CD4-positive, alpha-beta memory T cell (primary cell): ENCODE measurements around the gene ISM2. TPM values are rescaled to one million over a fixed set of nuclear protein-coding genes. Genes with fewer than 3 reads are reported as not detected.
A peak's percentile ranks its signal among the peaks of the same experiment; 100 is the strongest.
"Not testable (repeated sequence)": the region's sequence is repeated elsewhere in the genome, so short reads cannot be mapped to it uniquely, and the experiment has no call there.

ENCODE experiments used
- CTCF ChIA-PET: fragments of 350-600 bp; sonication (Branson Sonifier 250); formaldehyde crosslinking; loops from one replicate; lab custom pipeline; 2021; ENCODE audit warnings: inconsistent platforms; ENCODE audit not compliant: partially characterized antibody; lab: Charles Lee
- POLR2A ChIA-PET: fragments of 350-600 bp; sonication (Branson Sonifier 250); formaldehyde crosslinking; loops from one replicate; lab custom pipeline; 2021; ENCODE audit not compliant: partially characterized antibody; lab: Charles Lee
- DNase-seq, 5 donors: peaks; one replicate each; pipeline versions ENCODE4 v3.0.0 to v3.0.0-alpha.2; 2020 to 2022; ENCODE audit warnings: mixed read lengths in 1 of 5
- H3K27ac ChIP-seq: one replicate; pipeline ENCODE4 v1.7.0; 2013; ENCODE audit warnings: low read depth, low read length
- H3K27me3 ChIP-seq: 2 replicates; pipeline ENCODE4 v1.7.0; 2013; ENCODE audit warnings: mild to moderate bottlenecking, low read length, moderate library complexity; ENCODE audit not compliant: insufficient read depth
- H3K36me3 ChIP-seq: 2 replicates; pipeline ENCODE4 v1.7.0; 2013; ENCODE audit warnings: mild to moderate bottlenecking, low read length, moderate library complexity; ENCODE audit not compliant: insufficient read depth
- H3K4me1 ChIP-seq: 2 replicates; pipeline ENCODE4 v1.7.0; 2013; ENCODE audit warnings: mild to moderate bottlenecking, low read length, moderate library complexity; ENCODE audit not compliant: insufficient read depth
- H3K4me3 ChIP-seq, 2 donors: one replicate each; pipeline ENCODE4 v1.7.0; 2013; ENCODE audit warnings: low read length in 2 of 2, mild to moderate bottlenecking in 1 of 2
- H3K9me3 ChIP-seq, 2 donors: one replicate each; pipeline ENCODE4 v1.7.0; 2013; ENCODE audit warnings: low read length in 2 of 2, control low read depth in 1 of 2; ENCODE audit not compliant: control insufficient read depth in 1 of 2
- H3K27ac Mint-ChIP-seq, 7 donors: one replicate each; pipeline ENCODE4 v1.8.0; 2020 to 2021; ENCODE audit warnings: mixed read lengths in 7 of 7, mild to moderate bottlenecking in 6 of 7, inconsistent platforms in 3 of 7, moderate library complexity in 3 of 7
- H3K27me3 Mint-ChIP-seq, 2 donors: one replicate each; pipeline ENCODE4 v1.8.0; 2020 to 2021; ENCODE audit warnings: mixed read lengths in 2 of 2
- H3K36me3 Mint-ChIP-seq, 2 donors: one replicate each; pipeline ENCODE4 v1.8.0; 2020 to 2021; ENCODE audit warnings: mixed read lengths in 2 of 2, inconsistent platforms in 1 of 2, mild to moderate bottlenecking in 1 of 2
- H3K4me1 Mint-ChIP-seq, 4 donors: one replicate each; pipeline ENCODE4 v1.8.0; 2020 to 2021; ENCODE audit warnings: mixed read lengths in 4 of 4, mild to moderate bottlenecking in 1 of 4
- H3K4me3 Mint-ChIP-seq, 8 donors: one replicate each; pipeline ENCODE4 v1.8.0; 2020 to 2021; ENCODE audit warnings: mixed read lengths in 8 of 8, mild to moderate bottlenecking in 7 of 8, moderate library complexity in 6 of 8, inconsistent platforms in 3 of 8
- H3K9me3 Mint-ChIP-seq, 8 donors: one replicate each; pipeline ENCODE4 v1.8.0; 2020 to 2021; ENCODE audit warnings: mixed read lengths in 8 of 8, mild to moderate bottlenecking in 5 of 8, inconsistent platforms in 3 of 8, moderate library complexity in 1 of 8
- intact Hi-C: fragments of 100-400 bp; cut with micrococcal nuclease; formaldehyde crosslinking; loops from one replicate; pipeline ENCODE4 v1.15.1; 2023
- polyA plus RNA-seq, 2 donors: library from polyadenylated mRNA; unstranded; fragments of 300-500 nt; fragmentation: Illumina TruSeq; gene quantifications; one replicate each; pipeline ENCODE4 v1.2.3, GENCODE V29; 2021
- total RNA-seq, 2 experiments: library from RNA; stranded (reverse); gene quantifications; one replicate each; pipeline ENCODE4 v1.2.3, GENCODE V29; 2021

Gene ISM2
- total and polyA plus RNA-seq, 4 experiments from 2014 or later: not detected

DNA sequence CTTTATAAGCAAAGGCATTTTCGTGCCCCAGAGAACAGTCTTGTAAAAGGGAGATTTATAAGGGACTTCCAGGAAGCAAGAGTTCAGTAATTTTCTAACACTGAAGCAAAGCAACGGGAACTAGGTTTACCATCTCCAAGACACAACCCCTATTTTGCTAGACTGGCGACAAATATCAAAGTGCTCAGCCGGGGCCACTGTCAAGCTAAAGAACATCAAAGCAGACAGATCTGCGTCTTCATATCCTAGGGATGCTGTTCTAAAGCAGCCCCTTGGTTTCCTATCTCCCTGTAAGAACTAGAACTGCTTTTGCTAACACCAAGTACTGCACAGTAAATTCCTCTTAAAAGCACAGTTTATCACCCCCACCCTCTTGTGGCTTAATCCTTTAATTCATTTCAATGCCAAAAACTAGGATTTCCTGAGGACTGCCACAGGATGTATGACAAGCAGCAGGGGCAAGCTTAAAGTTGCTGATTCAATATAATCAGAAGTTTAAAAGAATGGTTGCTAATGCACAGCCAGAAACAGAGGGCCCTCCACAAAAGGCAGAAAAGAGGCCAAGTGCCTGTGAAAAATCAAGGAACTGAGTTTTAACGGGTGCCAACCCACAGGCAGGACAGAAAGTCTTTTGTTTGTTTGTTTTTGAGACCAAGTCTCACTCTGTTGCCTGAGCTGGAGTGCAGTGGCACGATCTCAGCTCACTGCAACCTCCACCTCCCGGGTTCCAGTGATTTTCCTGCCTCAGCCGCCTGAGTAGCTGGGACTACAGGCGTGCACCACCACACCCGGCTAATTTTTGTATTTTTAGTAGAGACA, 44.0 kb upstream of the ISM2 start:
- Histone ChIP-seq H3K4me3 (no peak overlapping the region), H3K9me3 (no peaks in the 10 kb centered on the region), H3K36me3 (no peaks in the 10 kb centered on the region), H3K27ac (no peak overlapping the region), H3K27me3 (no peaks in the 10 kb centered on the region), H3K4me1 (no peaks in the 10 kb centered on the region)
- Mint-ChIP-seq H3K27ac (peak overlapping the region in 1 of 7 donors; percentile 1), H3K9me3 (no peaks in the 10 kb centered on the region), H3K4me3 (no peak overlapping the region), H3K36me3 (peaks cover 30 to 41% of the 10 kb centered on the region in 2 donors), H3K27me3 (no peaks in the 10 kb centered on the region), H3K4me1 (peaks cover 0 to 6% (median 2%) of the 10 kb centered on the region in 4 donors)
- CTCF ChIA-PET: interaction anchor here (1.4 kb wide), 1 partner anchor 10 kb away, joined by 3 read pairs; no protein-coding TSS in a partner anchor
- no peak for DNase-seq
- intact Hi-C loops: no loop called here
- POLR2A ChIA-PET: no interaction called here

DNA sequence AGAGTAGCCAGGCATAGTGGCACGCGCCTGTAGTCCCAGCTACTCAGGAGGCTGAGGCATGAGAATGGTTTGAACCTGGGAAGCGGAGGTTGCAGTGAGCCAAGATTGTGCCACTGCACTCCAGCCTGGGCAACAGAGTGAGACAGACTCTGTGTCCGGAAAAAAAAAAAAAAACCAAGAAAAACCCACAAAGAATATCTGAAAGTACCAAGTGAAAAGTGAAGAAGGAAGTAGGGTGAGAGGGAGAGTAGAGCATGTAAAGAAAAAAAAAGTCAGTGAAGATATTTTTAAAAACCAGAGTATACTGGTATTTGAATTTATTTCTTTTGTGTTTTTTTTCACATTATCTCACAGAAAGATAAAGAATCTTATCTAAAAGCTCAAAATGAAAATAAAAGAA, 43.3 kb upstream of the ISM2 start:
- H3K27me3 ChIP-seq: no peaks in the 10 kb centered on the region
- no peak overlapping the region for H3K27ac ChIP-seq
- H3K36me3 ChIP-seq: no peaks in the 10 kb centered on the region
- H3K4me1 Mint-ChIP-seq: peaks cover 0 to 6% (median 3%) of the 10 kb centered on the region in 4 donors
- peak overlapping the region in 3 of 7 donors; percentile 65 to 74 (median 70) for H3K27ac Mint-ChIP-seq
- H3K9me3 Mint-ChIP-seq: no peaks in the 10 kb centered on the region
- intact Hi-C loops: no loop called here
- CTCF ChIA-PET: no interaction called here
- H3K4me3 Mint-ChIP-seq: no peak overlapping the region
- H3K27me3 Mint-ChIP-seq: no peaks in the 10 kb centered on the region
- H3K9me3 ChIP-seq: no peaks in the 10 kb centered on the region
- no peaks in the 10 kb centered on the region for H3K4me1 ChIP-seq
- peaks cover 27 to 41% of the 10 kb centered on the region in 2 donors for H3K36me3 Mint-ChIP-seq
- POLR2A ChIA-PET: no interaction called here
- DNase-seq: no peak
- H3K4me3 ChIP-seq: no peak overlapping the region

DNA sequence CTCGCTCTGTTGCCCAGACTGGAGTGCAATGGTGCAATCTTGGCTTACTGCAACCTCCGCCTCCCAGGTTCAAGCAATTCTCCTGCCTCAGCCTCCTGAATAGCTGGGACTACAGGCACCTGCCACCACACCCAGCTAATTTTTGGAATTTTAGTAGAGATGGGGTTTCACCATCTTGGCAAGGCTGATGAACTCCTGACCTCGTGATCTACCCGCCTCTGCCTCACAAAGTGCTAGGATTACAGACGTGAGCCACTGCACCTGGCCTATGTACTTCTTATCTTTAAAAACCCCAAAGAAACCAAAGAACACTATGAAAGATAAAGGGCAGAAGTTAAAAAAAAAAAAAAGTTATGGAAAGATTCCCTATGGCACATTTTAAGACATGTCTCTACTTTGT, 38.3 kb upstream of the ISM2 start:
- H3K4me1 Mint-ChIP-seq, H3K4me1 ChIP-seq, H3K9me3 Mint-ChIP-seq, POLR2A ChIA-PET, H3K27ac ChIP-seq, H3K27me3 ChIP-seq, DNase-seq, H3K4me3 ChIP-seq, H3K9me3 ChIP-seq, H3K4me3 Mint-ChIP-seq, intact Hi-C loops, H3K27me3 Mint-ChIP-seq, H3K36me3 ChIP-seq: not testable (repeated sequence)
- CTCF ChIA-PET: interaction anchor here (1.7 kb wide), 1 partner anchor 16 kb away, joined by 4 read pairs; no protein-coding TSS in a partner anchor
- Mint-ChIP-seq H3K36me3 (peaks cover 26 to 28% of the 10 kb centered on the region in 2 donors), H3K27ac (peak overlapping the region in 1 of 7 donors; percentile 6)

DNA sequence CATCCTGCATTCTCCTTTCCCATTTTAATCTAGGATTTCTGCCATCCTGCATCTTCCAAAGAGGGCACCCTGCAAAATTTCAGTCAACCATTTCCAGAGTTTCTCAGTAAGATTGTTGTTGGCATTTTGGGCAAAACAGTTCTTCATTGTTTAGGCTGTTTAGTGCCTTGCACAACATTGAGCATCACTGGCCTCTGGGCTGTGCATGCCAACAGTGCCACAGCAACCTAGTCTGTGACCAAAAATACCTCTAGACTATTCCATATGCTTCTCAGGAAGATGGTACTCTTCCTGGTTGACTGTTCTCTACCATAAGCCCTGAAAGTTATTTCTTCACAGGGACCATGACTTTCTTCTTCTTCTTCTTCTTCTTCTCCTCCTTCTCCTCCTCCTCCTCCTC, 32.5 kb upstream of the ISM2 start:
- Mint-ChIP-seq H3K4me3 (no peak overlapping the region), H3K4me1 (peaks cover 0 to 3% (median 0%) of the 10 kb centered on the region in 4 donors), H3K9me3 (no peaks in the 10 kb centered on the region), H3K27me3 (no peaks in the 10 kb centered on the region), H3K36me3 (peaks cover 24 to 26% of the 10 kb centered on the region in 2 donors), H3K27ac (no peak overlapping the region)
- Histone ChIP-seq H3K4me3 (no peak overlapping the region), H3K27ac (no peak overlapping the region), H3K4me1 (no peaks in the 10 kb centered on the region), H3K27me3 (no peaks in the 10 kb centered on the region), H3K9me3 (no peaks in the 10 kb centered on the region), H3K36me3 (no peaks in the 10 kb centered on the region)
- DNase-seq: no peak
- POLR2A ChIA-PET: no interaction called here
- intact Hi-C loops: no loop called here
- CTCF ChIA-PET: no interaction called here

DNA sequence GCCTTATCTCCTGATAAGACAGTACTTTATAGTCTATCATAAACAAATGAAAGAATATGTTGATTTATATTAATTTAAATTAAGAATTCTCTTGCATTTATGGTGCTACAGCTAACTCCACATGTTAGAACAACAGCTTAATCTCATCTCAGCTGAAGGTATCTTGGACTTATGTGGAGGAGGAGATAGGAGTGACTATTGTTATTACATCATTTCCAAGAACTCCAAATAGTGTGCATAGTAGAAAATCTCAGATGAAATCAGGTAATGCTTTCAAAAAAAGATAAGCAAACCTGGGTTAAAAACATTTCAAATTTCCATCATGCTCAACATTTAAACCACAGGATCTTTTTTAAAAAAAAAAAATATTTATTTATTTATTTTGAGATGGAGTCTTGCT, 31.3 kb upstream of the ISM2 start:
- Histone ChIP-seq H3K4me3 (no peak overlapping the region), H3K27me3 (no peaks in the 10 kb centered on the region), H3K36me3 (no peaks in the 10 kb centered on the region), H3K27ac (no peak overlapping the region), H3K4me1 (no peaks in the 10 kb centered on the region), H3K9me3 (no peaks in the 10 kb centered on the region)
- no peaks in the 10 kb centered on the region for H3K9me3 Mint-ChIP-seq
- intact Hi-C loops: no loop called here
- DNase-seq: no peak
- POLR2A ChIA-PET: interaction anchor here (1.0 kb wide), 1 partner anchor 116 kb away, joined by 3 read pairs; no protein-coding TSS in a partner anchor
- no peaks in the 10 kb centered on the region for H3K27me3 Mint-ChIP-seq
- CTCF ChIA-PET: no interaction called here
- H3K36me3 Mint-ChIP-seq: peaks cover 15 to 18% of the 10 kb centered on the region in 2 donors
- no peaks in the 10 kb centered on the region for H3K4me1 Mint-ChIP-seq
- no peak overlapping the region for H3K4me3 Mint-ChIP-seq
- H3K27ac Mint-ChIP-seq: no peak overlapping the region

DNA sequence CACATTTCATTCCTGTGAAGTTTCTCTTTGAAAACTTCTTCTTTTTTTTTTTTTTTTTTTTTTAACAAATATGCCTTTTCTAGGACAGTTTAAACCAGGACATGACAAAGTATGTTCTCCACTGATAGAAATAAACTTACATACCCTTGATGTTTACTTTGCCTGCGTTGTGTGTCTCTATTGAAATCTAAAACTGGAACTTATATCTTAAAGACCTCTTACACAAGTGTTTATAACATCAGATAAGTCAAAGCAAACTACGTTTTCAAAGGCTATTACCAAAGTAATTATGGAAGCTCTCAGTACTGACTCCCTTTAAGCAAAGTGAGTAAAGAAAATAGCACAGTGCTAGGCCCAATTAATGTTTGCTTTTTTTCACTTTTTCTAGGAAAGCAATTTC, 30.6 kb upstream of the ISM2 start:
- no peak overlapping the region for H3K27ac ChIP-seq
- no peak overlapping the region for H3K4me3 ChIP-seq
- Mint-ChIP-seq H3K36me3 (peaks cover 15 to 18% of the 10 kb centered on the region in 2 donors), H3K27ac (no peak overlapping the region), H3K9me3 (no peaks in the 10 kb centered on the region), H3K4me3 (no peak overlapping the region), H3K27me3 (no peaks in the 10 kb centered on the region), H3K4me1 (peaks cover 0 to 3% (median 0%) of the 10 kb centered on the region in 4 donors)
- H3K9me3 ChIP-seq: no peaks in the 10 kb centered on the region
- H3K36me3 ChIP-seq: no peaks in the 10 kb centered on the region
- DNase-seq: no peak
- no peaks in the 10 kb centered on the region for H3K27me3 ChIP-seq
- intact Hi-C loops: no loop called here
- H3K4me1 ChIP-seq: no peaks in the 10 kb centered on the region
- POLR2A ChIA-PET: no interaction called here
- CTCF ChIA-PET: no interaction called here

DNA sequence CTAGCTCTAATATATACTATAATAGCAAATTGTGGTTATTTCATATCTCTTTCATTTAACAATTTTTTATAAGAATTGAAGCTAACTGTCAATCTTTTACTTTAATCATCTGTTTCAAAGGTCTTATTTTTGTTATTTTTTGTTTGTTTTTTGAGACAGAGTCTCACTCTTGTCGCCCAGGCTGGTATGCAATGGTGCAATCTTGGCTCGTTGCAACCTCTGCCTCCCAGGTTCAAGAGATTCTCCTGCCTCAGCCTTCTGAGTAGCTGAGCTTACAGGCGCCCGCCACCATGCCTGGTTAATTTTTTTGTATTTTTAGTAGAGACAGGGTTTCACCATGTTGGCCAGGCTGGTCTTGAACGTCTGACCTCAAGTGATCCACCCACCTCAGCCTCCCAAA, 30.1 kb upstream of the ISM2 start:
- H3K9me3 ChIP-seq, H3K4me3 ChIP-seq, H3K4me3 Mint-ChIP-seq, H3K27me3 ChIP-seq, DNase-seq, H3K27me3 Mint-ChIP-seq, H3K4me1 Mint-ChIP-seq, H3K9me3 Mint-ChIP-seq, H3K36me3 ChIP-seq, H3K27ac ChIP-seq, H3K4me1 ChIP-seq, intact Hi-C loops, POLR2A ChIA-PET: not testable (repeated sequence)
- CTCF ChIA-PET: interaction anchor here (0.6 kb wide), 1 partner anchor 268 kb away, joined by 3 read pairs; no protein-coding TSS in a partner anchor
- H3K27ac Mint-ChIP-seq: peak overlapping the region in 1 of 7 donors; percentile 53
- peaks cover 15 to 22% of the 10 kb centered on the region in 2 donors for H3K36me3 Mint-ChIP-seq
